Lower leg skin (tissue), 3 donors: ENCODE measurements around the gene DCLRE1B.

Experiments used
- POLR2A ChIP-seq, 2 donors: fragments of 450-650 bp; IDR thresholded peaks; one replicate each; pipeline ENCODE4 v1.6.1; 2016 to 2017; ENCODE audit warnings: antibody characterized with exemption in 2 of 2, mild to moderate bottlenecking in 1 of 2, moderate library complexity in 1 of 2
- TF ChIP-seq, protein P1 (sequence below), 3 donors: fragments of 450-650 bp; IDR thresholded peaks; one replicate each; pipeline ENCODE4 v1.5.1; 2016; ENCODE audit warnings: antibody characterized with exemption in 3 of 3, mild to moderate bottlenecking in 3 of 3, moderate library complexity in 2 of 3

DNA sequence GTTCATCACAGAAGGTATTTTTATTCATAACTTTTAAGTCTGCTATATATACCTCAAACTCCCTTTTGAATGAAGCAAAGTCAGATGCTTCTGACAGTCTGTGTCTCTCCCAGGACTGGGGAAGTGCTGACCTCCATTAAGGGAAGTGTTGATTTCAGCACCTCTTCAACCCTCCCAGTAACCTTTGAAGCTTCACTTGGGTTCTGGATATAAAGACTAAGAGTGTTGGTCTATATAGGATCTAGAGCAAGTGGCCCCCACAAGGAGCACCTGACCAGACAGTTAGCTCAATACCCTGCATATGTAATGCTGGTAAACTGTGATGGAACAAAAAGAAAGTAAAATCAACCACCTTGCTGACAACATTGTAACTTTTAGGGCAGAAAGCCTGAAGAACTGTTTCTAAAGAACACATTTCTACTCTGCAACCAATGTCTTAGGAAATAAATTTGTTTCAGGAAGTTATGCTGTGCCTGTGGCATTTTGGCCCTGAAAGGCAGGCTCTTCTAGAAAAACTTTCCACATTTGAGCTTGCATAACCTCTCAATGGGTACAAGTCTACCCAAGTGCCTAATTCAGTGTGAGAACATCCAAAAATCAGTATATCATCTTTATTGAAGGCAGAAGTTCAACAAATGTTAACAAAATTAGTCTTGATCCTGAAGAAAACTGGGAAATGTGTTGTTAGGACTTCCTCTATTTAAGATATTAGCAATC lies 32.7 kb upstream of the DCLRE1B start:
- TF ChIP-seq, protein P1, sequence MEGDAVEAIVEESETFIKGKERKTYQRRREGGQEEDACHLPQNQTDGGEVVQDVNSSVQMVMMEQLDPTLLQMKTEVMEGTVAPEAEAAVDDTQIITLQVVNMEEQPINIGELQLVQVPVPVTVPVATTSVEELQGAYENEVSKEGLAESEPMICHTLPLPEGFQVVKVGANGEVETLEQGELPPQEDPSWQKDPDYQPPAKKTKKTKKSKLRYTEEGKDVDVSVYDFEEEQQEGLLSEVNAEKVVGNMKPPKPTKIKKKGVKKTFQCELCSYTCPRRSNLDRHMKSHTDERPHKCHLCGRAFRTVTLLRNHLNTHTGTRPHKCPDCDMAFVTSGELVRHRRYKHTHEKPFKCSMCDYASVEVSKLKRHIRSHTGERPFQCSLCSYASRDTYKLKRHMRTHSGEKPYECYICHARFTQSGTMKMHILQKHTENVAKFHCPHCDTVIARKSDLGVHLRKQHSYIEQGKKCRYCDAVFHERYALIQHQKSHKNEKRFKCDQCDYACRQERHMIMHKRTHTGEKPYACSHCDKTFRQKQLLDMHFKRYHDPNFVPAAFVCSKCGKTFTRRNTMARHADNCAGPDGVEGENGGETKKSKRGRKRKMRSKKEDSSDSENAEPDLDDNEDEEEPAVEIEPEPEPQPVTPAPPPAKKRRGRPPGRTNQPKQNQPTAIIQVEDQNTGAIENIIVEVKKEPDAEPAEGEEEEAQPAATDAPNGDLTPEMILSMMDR (IDR thresholded peaks at IDR 0.05) = no peak
- no peak for TF ChIP-seq POLR2A (IDR thresholded peaks at IDR 0.05)
